Heart left ventricle (tissue), 13 donors: ENCODE results near the gene SCAF4.

ENCODE experiments used
- CTCF ChIP-seq, 12 donors: fragments of 200-600 bp; sonication (generic) in 4 of 12; IDR thresholded peaks; one replicate each; pipeline versions ENCODE4 v1.5.0 to v1.8.0; 2018 to 2022; ENCODE audit warnings: antibody characterized with exemption in 12 of 12, mild to moderate bottlenecking in 5 of 12
- POLR2A ChIP-seq, 2 donors: fragments of 450-650 bp; IDR thresholded peaks; one replicate each; pipeline ENCODE4 v1.6.1; 2017; ENCODE audit warnings: antibody characterized with exemption in 2 of 2, mild to moderate bottlenecking in 2 of 2, moderate library complexity in 2 of 2
- donor health status: ischemic (EF 13 %, LVEDD 7.1; RV severe dilation, severe dysfunction).
- donor health status: DM: no; HTN: yes; CAD: no.
- donor health status: DM: no; HTN: no; CAD: no.
- donor health status: ischemic (EF 25% LVEDD 6.9; RV normal size, moderate dysfunction).
- donor health status: ischemic (EF 25% LVEDD 5.7; RV mildly dilated, moderate dysfunction).
- donor health status: ischemic (EF 35%, LVEDD 5.7; RV mildly dilated, moderate dysfunction).
- donor health status: nonischemic (EF 11% LVEDD 7.7; RV severe dilation, severe dysfunction).
- donor health status: DM: yes; HTN: yes; CAD: no.
- donor health status: PGD.
- donor health status: ischemic (EF 29% LVEDD 5.4; RV normal size, mild dysfunction).
- donor health status: nonischemic (EF 23%, LVEDD 6.1; RV moderate dilation, normal function).

GRCh38 chr21:31659286-31659535 lies 72.7 kb downstream of the SCAF4 start:
- TF ChIP-seq POLR2A (IDR thresholded peaks at IDR 0.05) (no peak), CTCF (IDR thresholded peaks at IDR 0.05) (no peak)
